GM13976 (cell line): ENCODE results near the gene BRF1.
A peak's percentile ranks its signal among the peaks of the same experiment; 100 is the strongest.

ENCODE experiments used
- DNase-seq: peaks from one replicate; pipeline ENCODE4 v3.0.0; 2012; ENCODE audit warnings: low spot score
- CTCF ChIP-seq: IDR thresholded peaks from 2 replicates; pipeline ENCODE4 v1.5.1; 2012; ENCODE audit warnings: borderline replicate concordance, mild to moderate bottlenecking; ENCODE audit not compliant: insufficient read depth; ENCODE audit errors: extremely low read depth, missing control alignments, control extremely low read depth
- in situ Hi-C: fragments of 300-500 bp; cut with MboI; formaldehyde crosslinking; loops from one replicate; pipeline ENCODE4 v1.12.0; 2022; ENCODE audit warnings: low sequenced_read_pairs, mixed read lengths, inconsistent platforms; ENCODE audit not compliant: unreplicated experiment

The BRF1 gene

GRCh38 chr14:105203057-105203531 lies 97.7 kb downstream of the BRF1 start:
- peak; percentile 85 for TF ChIP-seq CTCF
- in situ Hi-C loops = no loop called here
- DNase-seq = peak; percentile 90

- peak; percentile 70 for DNase-seq
- in situ Hi-C loops = no loop called here
- no peak for TF ChIP-seq CTCF
These were observed 98.8 kb downstream of the BRF1 start for GRCh38 chr14:105201925-105202513.

- no peak for DNase-seq
- in situ Hi-C loops = no loop called here
- no peak for TF ChIP-seq CTCF
These were observed 99.5 kb downstream of the BRF1 start for GRCh38 chr14:105201156-105201924.

- DNase-seq = no peak
- TF ChIP-seq CTCF = no peak
- in situ Hi-C loops = no loop called here
These were observed 100.2 kb downstream of the BRF1 start for GRCh38 chr14:105200641-105201040.

- DNase-seq = no peak
- in situ Hi-C loops = no loop called here
- TF ChIP-seq CTCF = peak; percentile 9
These were observed 100.7 kb downstream of the BRF1 start for GRCh38 chr14:105200074-105200473.

GRCh38 chr14:105199093-105199492 lies 101.7 kb downstream of the BRF1 start:
- no peak for DNase-seq
- in situ Hi-C loops = no loop called here
- TF ChIP-seq CTCF = no peak
